GM19043 (cell line): Measurements from ENCODE around the gene SULT4A1.
"Not testable (repeated sequence)": the region's sequence is repeated elsewhere in the genome, so short reads cannot be mapped to it uniquely, and the experiment has no call there.

Experiments
- ATAC-seq: cut with Tn5 transposase; IDR thresholded peaks from one replicate; pipeline ENCODE4 v1.9.1; 2021; ENCODE audit warnings: low read depth; ENCODE audit not compliant: unreplicated experiment

Gene SULT4A1

DNA sequence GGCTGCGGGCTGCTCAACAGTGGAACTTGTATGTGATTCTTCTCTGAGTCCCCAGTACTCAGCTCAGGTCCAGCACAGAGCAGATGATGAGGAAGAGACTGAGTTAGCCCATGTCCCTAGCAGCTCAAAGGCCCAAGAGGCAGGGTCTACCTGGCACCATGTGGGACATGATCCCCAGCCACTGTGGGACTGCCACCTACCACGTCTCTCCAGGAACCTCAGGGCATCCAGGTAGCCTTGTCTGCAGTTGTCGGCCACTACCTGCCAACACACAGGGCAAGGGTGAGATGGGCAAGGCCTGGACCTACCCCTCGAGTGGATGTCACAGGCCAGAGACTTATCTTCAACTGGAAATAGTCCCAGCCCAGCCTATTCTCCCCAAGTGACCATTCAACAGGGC is 25.1 kb upstream of the SULT4A1 start:
- no peak for ATAC-seq

DNA sequence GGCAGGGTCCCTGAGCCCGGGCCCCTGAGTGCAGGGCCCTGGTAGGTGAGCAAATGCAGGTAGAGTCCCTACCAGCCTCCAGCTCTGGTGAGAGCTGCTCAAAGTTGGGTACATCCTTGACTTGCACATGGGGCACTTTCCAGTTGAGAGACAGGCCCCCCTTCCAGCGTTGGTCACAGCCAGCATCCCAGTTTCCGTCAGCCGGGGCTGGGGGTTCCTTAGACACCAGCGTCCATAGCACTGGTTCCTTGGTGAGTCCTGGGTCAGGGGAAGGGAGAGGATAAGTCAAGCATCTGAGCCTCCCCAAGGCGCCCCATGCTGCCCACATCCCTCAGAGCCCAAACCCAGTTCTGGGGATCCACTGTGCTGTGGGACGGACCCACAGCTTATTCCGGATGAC is 23.9 kb upstream of the SULT4A1 start:
- ATAC-seq, result no peak

- ATAC-seq, result no peak
Observed at GRCh38 chr22:43885786-43886185, 23.5 kb upstream of the SULT4A1 start.

- ATAC-seq, result no peak
Observed at GRCh38 chr22:43885319-43885671, 23.0 kb upstream of the SULT4A1 start.

DNA sequence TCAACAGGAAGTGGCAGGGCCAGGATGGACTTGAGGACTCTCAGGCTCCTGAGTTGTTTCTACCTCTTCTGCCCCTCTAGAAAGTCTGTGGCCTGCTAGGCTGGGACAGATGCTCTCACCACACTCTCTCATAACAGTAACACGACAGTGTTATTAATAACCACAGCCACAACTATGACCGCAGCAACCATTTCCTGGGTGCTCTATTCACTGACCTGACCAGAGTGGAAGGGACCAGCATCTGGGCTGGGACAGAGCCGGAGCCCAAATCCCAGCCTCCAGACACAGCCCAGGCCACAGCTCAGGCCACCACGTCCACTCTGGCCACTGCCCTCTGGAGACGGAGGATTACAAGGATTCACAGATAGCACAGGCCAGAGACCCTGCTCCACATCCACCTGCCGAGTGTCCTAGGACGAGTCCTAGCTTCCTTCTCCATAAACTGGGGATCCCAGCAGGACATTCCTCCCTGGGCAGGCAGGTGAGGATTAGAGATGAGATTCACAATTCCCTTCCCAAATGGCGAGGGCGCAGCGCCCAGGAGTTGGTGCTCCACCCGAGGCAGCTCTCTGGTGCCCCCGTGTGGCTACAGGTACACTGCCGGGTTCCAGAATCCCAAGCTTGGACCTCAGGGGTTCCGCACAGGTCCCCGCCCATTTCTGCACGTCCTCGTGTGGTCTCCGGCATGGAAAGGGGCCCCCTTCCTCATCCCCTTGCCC is 22.4 kb upstream of the SULT4A1 start:
- peak; percentile 78 for ATAC-seq

GRCh38 chr22:43883719-43884415 is 21.6 kb upstream of the SULT4A1 start:
- no peak for ATAC-seq

GRCh38 chr22:43883012-43883661 is 20.8 kb upstream of the SULT4A1 start:
- no peak for ATAC-seq

DNA sequence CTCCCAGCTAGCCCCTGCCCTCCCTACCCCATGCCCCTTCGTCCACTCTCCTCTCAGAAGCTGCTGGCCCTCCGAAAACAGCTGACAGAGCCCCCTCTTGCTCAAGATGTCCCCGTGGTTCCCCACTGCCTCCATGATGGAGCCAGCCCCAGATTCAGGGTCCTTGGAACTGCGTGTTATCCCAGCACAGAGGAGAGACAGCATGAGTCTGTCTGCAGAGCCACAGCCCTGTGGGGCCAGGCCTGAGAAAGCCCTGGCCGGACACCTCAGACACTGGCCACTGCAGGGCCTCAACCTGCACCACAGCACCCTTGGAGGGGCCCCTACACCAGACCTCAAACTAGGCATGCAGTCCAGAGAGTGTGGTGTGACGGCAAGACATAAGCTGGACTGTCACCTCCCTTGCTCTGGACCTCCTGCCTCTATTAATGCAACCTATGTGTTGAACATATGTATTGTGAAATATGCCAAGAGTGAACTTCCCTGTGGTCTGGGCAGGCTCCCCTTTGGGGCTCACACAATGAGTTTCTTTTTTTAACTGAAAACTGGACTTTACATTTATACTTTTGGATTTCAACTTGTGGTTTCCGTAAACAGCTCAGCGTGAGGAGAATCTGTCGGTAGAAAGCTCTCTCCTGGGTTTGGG is 19.9 kb upstream of the SULT4A1 start:
- ATAC-seq, result no peak

- no peak for ATAC-seq
Observed at GRCh38 chr22:43881091-43882061, 19.1 kb upstream of the SULT4A1 start.

- no peak for ATAC-seq
Observed at GRCh38 chr22:43880541-43880991, 18.3 kb upstream of the SULT4A1 start.

GRCh38 chr22:43879901-43880540 is 17.7 kb upstream of the SULT4A1 start:
- no peak for ATAC-seq

DNA sequence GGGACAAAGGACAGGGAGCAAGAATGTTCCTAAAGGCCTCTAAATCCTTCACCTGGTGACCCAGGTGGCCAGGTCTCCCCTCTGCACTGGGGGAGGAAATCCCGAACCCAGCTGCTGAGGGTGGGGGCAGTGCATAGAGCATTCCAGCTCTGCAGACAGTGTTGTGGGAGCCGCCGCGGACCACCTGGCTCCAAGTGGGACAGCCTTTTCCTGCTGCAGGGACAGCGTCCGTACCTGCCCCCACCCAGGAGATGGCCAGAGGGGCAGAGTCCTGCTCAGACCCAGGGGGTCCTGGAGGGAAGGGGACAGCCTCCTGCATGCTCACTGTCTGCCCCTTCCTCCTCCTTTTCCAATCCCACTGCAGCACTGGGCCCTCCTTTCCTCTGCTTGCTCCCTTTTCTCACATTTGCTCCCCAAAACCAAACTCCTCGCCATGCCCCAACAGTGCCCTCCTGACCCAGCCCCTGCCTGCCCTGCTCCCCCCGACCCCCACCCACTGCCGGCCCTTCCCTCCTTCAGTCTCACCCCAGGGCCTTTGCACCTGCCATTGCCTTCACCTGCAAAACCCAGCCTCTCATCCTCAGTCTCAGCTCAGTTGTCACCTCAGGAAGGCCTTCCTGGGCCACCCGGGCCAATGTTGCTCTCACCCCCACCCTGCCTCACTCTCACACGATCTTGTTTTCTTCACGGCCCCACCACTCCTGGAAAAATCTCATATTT is 16.7 kb upstream of the SULT4A1 start:
- ATAC-seq, result no peak

- ATAC-seq, result no peak
Observed at GRCh38 chr22:43878079-43878795, 15.9 kb upstream of the SULT4A1 start.

DNA sequence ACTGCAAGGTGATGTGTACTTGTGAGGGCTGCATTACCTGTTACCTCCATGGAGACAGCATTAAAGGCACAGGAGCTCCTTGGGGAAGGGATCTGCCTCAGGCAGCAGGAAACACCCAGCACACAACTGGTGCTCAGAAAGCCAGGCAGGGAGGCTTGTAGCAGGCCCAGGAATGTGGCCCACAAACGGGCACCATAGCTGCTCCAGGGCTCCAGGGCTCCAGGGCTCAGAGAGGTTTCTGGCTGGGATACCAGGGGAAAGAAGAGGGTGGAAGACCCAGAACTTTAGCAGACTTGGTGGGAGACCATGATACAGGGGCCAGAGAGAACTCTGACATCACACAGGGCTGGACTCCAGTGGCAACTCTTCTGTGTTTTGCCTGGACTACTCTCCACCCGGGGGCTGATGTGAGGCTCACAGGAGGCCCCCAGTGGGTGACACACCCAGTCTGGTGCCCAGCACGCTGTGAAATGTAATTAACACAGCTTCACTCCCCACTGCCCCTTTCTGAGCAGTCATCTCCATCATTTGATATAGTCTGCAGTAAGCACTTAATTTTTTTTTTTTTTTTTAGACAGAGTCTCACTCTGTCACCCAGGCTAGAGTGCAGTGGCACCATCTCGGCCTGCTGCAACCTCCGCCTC is 14.7 kb upstream of the SULT4A1 start:
- ATAC-seq, result no peak

- ATAC-seq, result no peak
Observed at GRCh38 chr22:43869799-43870198, 7.5 kb upstream of the SULT4A1 start.

- not testable (repeated sequence) for ATAC-seq
Observed at GRCh38 chr22:43869001-43869400, 6.7 kb upstream of the SULT4A1 start.

- ATAC-seq, result no peak
Observed at GRCh38 chr22:43867839-43868635, 5.7 kb upstream of the SULT4A1 start.
